ENCODE results near the gene DHRSX. TPM values are rescaled to one million over a fixed set of nuclear protein-coding genes. Genes with fewer than 3 reads are reported as not detected.

The DHRSX gene
- total and polyA plus RNA-seq, 10 of the 15 experiments (the other 5 are each of a cell fraction or from before 2014, with no cell fraction given): 1.7 to 39.5 (median 16.5) TPM

- H2AFZ ChIP-seq (ENCODE audit: control insufficient read depth, low read depth, low read length): no peak overlapping the region
- FAIRE-seq: no peak
- ChIA-PET CTCF (no interaction called here), SMC1A (ENCODE audit: uncharacterized antibody, unreplicated experiment) (no interaction called here), POLR2A (no interaction called here), RAD21 (ENCODE audit: unreplicated experiment) (no interaction called here)
- no peaks in the 10 kb centered on the region for H3K4me1 ChIP-seq (ENCODE audit: control insufficient read depth, insufficient read depth, low read length)
- no peak overlapping the region for H3K4me3 ChIP-seq
- intact Hi-C loops (cut with micrococcal nuclease; ENCODE audit: unreplicated experiment) (no loop called here), in situ Hi-C loops (cut with MboI) (no loop called here)
- H4K20me1 ChIP-seq (ENCODE audit: control insufficient read depth, insufficient read depth): no peaks in the 10 kb centered on the region
- H3K4me2 ChIP-seq (ENCODE audit: control insufficient read depth, insufficient read depth): no peak overlapping the region
- DNase-seq (ENCODE audit: low read depth, low spot score): no peak
- H3K9ac ChIP-seq (ENCODE audit: control insufficient read depth, insufficient read depth, low read length): no peak overlapping the region
- no peaks in the 10 kb centered on the region for H3K79me2 ChIP-seq (ENCODE audit: control insufficient read depth, insufficient read depth, low read length)
- H3K9me3 ChIP-seq (replicated peaks; ENCODE audit: control insufficient read depth, insufficient read depth, low read length): no peaks in the 10 kb centered on the region; the same call in 2 of the 3 replicates
- no peaks in the 10 kb centered on the region for H3K36me3 ChIP-seq (ENCODE audit: control insufficient read depth in 2 of 2, insufficient read depth in 2 of 2, low read length in 1 of 2)
- no peaks in the 10 kb centered on the region for H3K27me3 ChIP-seq (replicated peaks in 1 of 2; ENCODE audit: control insufficient read depth in 2 of 2, insufficient read depth in 2 of 2, low read length in 1 of 2)
- no peak for ATAC-seq
- no peak overlapping the region for H3K27ac ChIP-seq (ENCODE audit: control insufficient read depth, insufficient read depth)
- 53% methylated on average over 4 of the region's 5 CpGs for WGBS (ENCODE audit: insufficient coverage, insufficient replicate concordance, low lambda C conversion rate, missing lambda C conversion rate)
- BruUV-seq (replicated peaks): no TSS peak
- TF ChIP-seq ZNF274 (IDR thresholded peaks at IDR 0.05; ENCODE audit: insufficient read depth, insufficient read length) (no peak), USF1 (IDR thresholded peaks at IDR 0.05; ENCODE audit: borderline replicate concordance, extremely low read length, insufficient read depth, low read depth, low read length) (no peak), CREM (IDR thresholded peaks at IDR 0.05; ENCODE audit: low read depth) (no peak), TCF12 (IDR thresholded peaks at IDR 0.05; ENCODE audit: low read depth, low read length) (no peak), SMC3 (IDR thresholded peaks at IDR 0.05; ENCODE audit: borderline replicate concordance, low read length) (no peak), BACH1 (IDR thresholded peaks at IDR 0.05; ENCODE audit: borderline replicate concordance) (no peak), PBX3 (IDR thresholded peaks at IDR 0.05; ENCODE audit: insufficient replicate concordance, low read depth, low read length) (no peak), CHD4 (IDR thresholded peaks at IDR 0.05) (no peak), RELA (IDR thresholded peaks at IDR 0.05; ENCODE audit: borderline replicate concordance, partially characterized antibody) (no peak), E2F8 (IDR thresholded peaks at IDR 0.05; ENCODE audit: low read depth, partially characterized antibody) (no peak), FOS (IDR thresholded peaks at IDR 0.05; ENCODE audit: borderline replicate concordance, extremely low read depth, insufficient read length) (no peak), SREBF1 (IDR thresholded peaks at IDR 0.05; ENCODE audit: low read length) (no peak), MEF2B (IDR thresholded peaks at IDR 0.05; ENCODE audit: partially characterized antibody, poor library complexity, severe bottlenecking) (no peak), IRF3 (IDR thresholded peaks at IDR 0.05) (no peak), MTA2 (IDR thresholded peaks at IDR 0.05; ENCODE audit: low read depth) (no peak), BCL3 (IDR thresholded peaks at IDR 0.05; ENCODE audit: borderline replicate concordance, insufficient read depth, low read depth, low read length, poor library complexity, severe bottlenecking) (no peak), CEBPB (IDR thresholded peaks at IDR 0.05; ENCODE audit: borderline replicate concordance in 1 of 2, low read depth in 2 of 2, low read length in 2 of 2) (no peak)
These were observed 218.2 kb downstream of the DHRSX start for GRCh38 chrX:2282490-2283090.
